Measurements from ENCODE around the gene DPYD.

DNA sequence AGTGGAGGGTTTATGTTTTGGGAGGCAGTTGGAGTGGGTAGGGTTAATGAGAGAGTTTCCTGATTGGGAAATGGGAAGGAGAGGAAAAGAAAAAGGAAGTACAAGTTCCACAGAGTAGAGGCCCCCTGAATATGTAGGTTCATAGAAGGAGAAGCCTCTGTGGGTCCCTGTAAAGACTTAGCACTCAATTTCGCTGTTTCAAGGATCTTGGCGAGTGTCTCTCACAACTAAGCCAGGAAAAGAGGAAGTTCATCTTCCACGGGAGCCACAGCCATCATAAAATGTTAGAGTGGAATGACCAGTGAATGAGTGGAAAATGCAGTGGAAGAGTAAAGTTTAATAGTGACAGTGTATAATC lies 17.4 kb upstream of the DPYD start:
- TF ChIP-seq EZH2 (IDR thresholded peaks at IDR 0.05; ENCODE audit: insufficient read depth, low read length) (no peak), CTCF (IDR thresholded peaks at IDR 0.05; ENCODE audit: insufficient read depth, low read depth, low read length) (no peak)

All from astrocyte (in vitro differentiated cells and primary cell).